ENCODE measurements around the gene FXYD6.
A peak's percentile ranks its signal among the peaks of the same experiment; 100 is the strongest.

The FXYD6 gene

GRCh38 chr11:117909611-117910382 is 33.3 kb upstream of the FXYD6 start:
- no peak for DNase-seq

- DNase-seq = no peak
These were observed 32.6 kb upstream of the FXYD6 start for GRCh38 chr11:117908959-117909610.

DNA sequence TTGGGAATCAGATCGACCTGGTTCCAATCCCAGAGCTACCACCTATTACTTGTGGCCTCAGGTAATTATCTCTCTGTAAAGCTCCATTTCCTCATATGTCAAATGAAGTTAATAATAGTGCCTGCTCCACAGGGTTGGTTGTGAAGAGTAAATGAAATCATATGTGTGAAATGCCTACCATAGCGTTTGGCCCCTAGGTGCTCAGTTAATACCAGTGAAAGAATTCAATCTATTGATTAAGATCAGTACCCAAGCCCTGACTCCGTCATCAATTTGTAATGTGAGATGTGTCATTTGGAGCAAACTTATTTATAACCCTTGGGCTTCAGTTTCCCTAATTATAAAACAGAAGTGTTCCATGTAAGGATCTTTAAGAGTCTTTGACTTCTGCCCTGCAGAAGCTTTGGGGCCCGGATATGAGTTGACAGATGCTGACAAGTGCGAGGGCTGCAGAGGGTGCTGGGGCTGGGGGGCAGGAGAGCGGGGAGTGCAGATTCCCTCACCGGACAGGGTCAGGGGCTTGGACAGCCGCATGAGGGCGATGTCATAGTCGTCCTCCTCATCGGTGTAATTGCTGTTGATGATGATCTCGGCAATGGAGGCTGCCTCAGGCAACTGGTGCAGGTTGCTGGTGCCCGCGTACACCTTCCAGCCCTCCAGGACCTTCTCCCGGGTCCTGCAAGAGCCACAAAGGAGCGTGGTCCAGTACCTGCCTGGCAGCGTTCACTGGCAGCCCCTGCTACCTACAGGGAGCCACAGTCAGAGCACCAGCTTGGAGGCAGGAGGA is 31.8 kb upstream of the FXYD6 start:
- DNase-seq = no peak

- DNase-seq = peak; percentile 71
These were observed 31.0 kb upstream of the FXYD6 start for GRCh38 chr11:117907276-117908108.

DNA sequence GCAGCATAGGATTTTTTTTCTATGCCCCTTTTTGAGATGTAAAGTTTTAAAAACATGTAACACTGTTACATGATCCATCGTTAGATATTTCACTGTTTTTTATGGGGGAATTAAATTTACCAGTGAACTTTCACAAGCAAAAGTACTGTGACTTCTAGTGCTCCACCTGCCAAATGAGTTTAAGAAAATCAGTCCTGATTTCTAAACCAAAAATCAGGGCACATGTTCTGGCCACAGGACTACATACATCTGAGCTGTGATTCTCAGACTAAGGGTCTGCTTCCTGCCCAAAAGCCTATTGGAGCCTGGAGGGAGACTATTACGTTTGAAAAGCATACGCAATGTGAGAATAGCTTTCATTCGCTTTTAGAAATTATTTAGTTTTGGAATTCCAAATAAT is 30.3 kb upstream of the FXYD6 start:
- no peak for DNase-seq

DNA sequence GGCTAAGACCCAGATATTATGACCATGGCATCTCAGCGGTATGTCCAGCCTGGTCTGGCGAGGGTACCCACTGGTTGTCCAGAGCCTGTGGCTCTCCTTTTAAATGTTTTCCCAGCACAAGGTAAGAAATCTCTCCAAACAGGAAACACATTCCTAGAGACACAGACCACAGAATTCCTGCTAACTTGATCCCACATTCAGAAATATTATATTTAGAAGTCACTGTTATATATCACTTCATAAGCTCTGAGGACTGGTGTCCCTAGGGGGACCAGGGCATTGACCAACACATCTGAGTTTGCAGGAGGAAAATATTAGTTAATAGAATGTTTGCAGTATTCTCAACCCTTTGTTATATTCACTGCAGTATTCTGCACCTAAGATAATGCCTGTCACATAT is 29.7 kb upstream of the FXYD6 start:
- DNase-seq = no peak

- DNase-seq = no peak
These were observed 29.1 kb upstream of the FXYD6 start for GRCh38 chr11:117905524-117905923.

GRCh38 chr11:117903505-117904382 is 27.3 kb upstream of the FXYD6 start:
- no peak for DNase-seq

- no peak for DNase-seq
These were observed 25.8 kb upstream of the FXYD6 start for GRCh38 chr11:117902001-117902845.

- DNase-seq = no peak
These were observed 25.1 kb upstream of the FXYD6 start for GRCh38 chr11:117901601-117902000.

- DNase-seq = peak; percentile 43
These were observed 24.4 kb upstream of the FXYD6 start for GRCh38 chr11:117900720-117901440.

GRCh38 chr11:117900121-117900648 is 23.7 kb upstream of the FXYD6 start:
- no peak for DNase-seq

DNA sequence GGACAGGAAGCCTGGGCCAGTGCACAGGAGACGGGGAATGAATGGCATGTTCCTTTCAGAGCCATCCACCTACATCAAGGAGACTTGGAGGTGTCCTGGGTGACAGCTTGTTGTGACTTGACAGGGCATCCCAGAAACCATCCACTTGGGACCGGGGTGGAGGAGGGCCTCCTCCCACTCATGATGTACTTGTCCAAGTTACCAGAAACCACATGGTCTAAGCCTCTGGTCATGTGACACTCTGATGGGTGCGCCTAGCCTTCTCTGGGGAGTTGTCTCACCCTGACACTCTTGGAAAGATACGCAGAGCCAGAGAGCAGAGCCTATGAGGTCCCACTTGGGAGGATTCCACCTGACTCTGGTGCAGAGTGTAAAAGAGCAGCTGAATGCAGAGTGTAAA is 21.6 kb upstream of the FXYD6 start:
- DNase-seq = no peak

- no peak for DNase-seq
These were observed 16.2 kb upstream of the FXYD6 start for GRCh38 chr11:117892651-117893050.

GRCh38 chr11:117891362-117891761 is 14.9 kb upstream of the FXYD6 start:
- DNase-seq = no peak

- no peak for DNase-seq
These were observed 11.7 kb upstream of the FXYD6 start for GRCh38 chr11:117888139-117888566.

GRCh38 chr11:117887431-117888138 is 11.1 kb upstream of the FXYD6 start:
- no peak for DNase-seq

GRCh38 chr11:117885777-117886176 is 9.3 kb upstream of the FXYD6 start:
- DNase-seq = no peak

- no peak for DNase-seq
These were observed 8.5 kb upstream of the FXYD6 start for GRCh38 chr11:117884994-117885393.
